ENCODE results near the gene COL8A1.

DNA sequence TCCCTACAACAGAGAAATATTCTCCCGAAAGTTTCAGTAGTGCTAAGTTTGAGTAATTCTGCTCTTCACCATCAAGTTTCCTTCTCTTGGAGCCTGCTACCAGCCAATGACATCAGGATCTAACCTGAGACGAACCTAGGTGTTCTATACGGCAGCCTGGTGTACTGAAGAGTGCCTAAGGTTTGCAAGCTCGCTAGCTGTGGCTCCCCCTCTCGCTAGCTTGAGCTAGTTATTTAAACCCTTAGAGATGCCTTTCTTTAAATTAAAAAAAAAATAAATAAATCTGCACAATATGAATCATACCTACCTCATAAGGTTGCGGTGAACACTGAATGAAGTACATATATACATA is 1.4 kb upstream of the COL8A1 start:
- TF ChIP-seq CTCF (conservative IDR thresholded peaks at IDR 0.05 in 1 of 2, IDR thresholded peaks at IDR 0.05 in 1 of 2; ENCODE audit: extremely low read depth in 1 of 2, insufficient read depth in 1 of 2, low read depth in 1 of 2, low read length in 2 of 2), result peak in 1 of 2 donors; percentile 42
- TF ChIP-seq EZH2 (IDR thresholded peaks at IDR 0.05; ENCODE audit: borderline replicate concordance, low read length), result no peak
